GM18909 (cell line): ENCODE results near the gene TNFRSF4.

Experiments
- ATAC-seq: cut with Tn5 transposase; IDR thresholded peaks from one replicate; pipeline ENCODE4 v1.9.1; 2021; ENCODE audit warnings: mild to moderate bottlenecking; ENCODE audit not compliant: unreplicated experiment, poor library complexity

TNFRSF4 gene

GRCh38 chr1:1220197-1220596 is 6.2 kb upstream of the TNFRSF4 start:
- ATAC-seq = no peak

GRCh38 chr1:1219341-1219740 is 5.4 kb upstream of the TNFRSF4 start:
- no peak for ATAC-seq

GRCh38 chr1:1218524-1219200 is 4.7 kb upstream of the TNFRSF4 start:
- no peak for ATAC-seq

GRCh38 chr1:1217621-1218523 is 3.9 kb upstream of the TNFRSF4 start:
- ATAC-seq = no peak

GRCh38 chr1:1216770-1217620 is 3.0 kb upstream of the TNFRSF4 start:
- ATAC-seq = no peak

- no peak for ATAC-seq
These were observed 2.1 kb upstream of the TNFRSF4 start for GRCh38 chr1:1215881-1216605.

- no peak for ATAC-seq
These were observed 1.2 kb upstream of the TNFRSF4 start for GRCh38 chr1:1215080-1215676.

- no peak for ATAC-seq
These were observed 1.1 kb downstream of the TNFRSF4 start for GRCh38 chr1:1212780-1213344.

GRCh38 chr1:1211541-1212441 is 2.2 kb downstream of the TNFRSF4 start:
- ATAC-seq = no peak

GRCh38 chr1:1210726-1211540 is 3.0 kb downstream of the TNFRSF4 start:
- ATAC-seq = no peak

- ATAC-seq = no peak
These were observed 5.1 kb downstream of the TNFRSF4 start for GRCh38 chr1:1208713-1209433.

- ATAC-seq = no peak
These were observed 6.4 kb downstream of the TNFRSF4 start for GRCh38 chr1:1207571-1207892.

GRCh38 chr1:1206966-1207531 is 6.9 kb downstream of the TNFRSF4 start:
- no peak for ATAC-seq

- no peak for ATAC-seq
These were observed 7.5 kb downstream of the TNFRSF4 start, which contains the start of gene TNFRSF18 for GRCh38 chr1:1206376-1206965. TSS of gene TNFRSF18 (minus strand) at chr1:1206592. CDS start at chr1:1206571, 21 bp downstream.

- ATAC-seq = no peak
These were observed 8.1 kb downstream of the TNFRSF4 start for GRCh38 chr1:1205769-1206375.
